PFSK-1 (cell line): ENCODE measurements around the gene SLC2A13.

ENCODE experiments used
- FOXP2 ChIP-seq: optimal IDR thresholded peaks from 2 replicates; pipeline ENCODE3; 2011; ENCODE audit warnings: borderline replicate concordance, control low read depth, inconsistent platforms; ENCODE audit not compliant: insufficient read depth; ENCODE audit errors: extremely low read length, extremely low read depth
- POLR2AphosphoS5 ChIP-seq: IDR thresholded peaks from 2 replicates; pipeline ENCODE4 v1.6.1; 2012; ENCODE audit warnings: low read depth, mild to moderate bottlenecking, control low read depth, low read length, moderate library complexity
- REST ChIP-seq, 2 experiments: IDR thresholded peaks; 2 replicates each; pipeline versions ENCODE4 v1.6.1 to v1.8.0; 2011 to 2012; ENCODE audit warnings: low read depth in 2 of 2, low read length in 2 of 2, control low read depth in 1 of 2, inconsistent platforms in 1 of 2, mild to moderate bottlenecking in 1 of 2, moderate library complexity in 1 of 2; ENCODE audit not compliant: insufficient read depth in 1 of 2
- SIN3A ChIP-seq: IDR thresholded peaks from 2 replicates; pipeline ENCODE4 v1.6.1; 2012; ENCODE audit warnings: mild to moderate bottlenecking, low read length, moderate library complexity, borderline replicate concordance; ENCODE audit not compliant: insufficient read depth
- TAF1 ChIP-seq: IDR thresholded peaks from 2 replicates; pipeline ENCODE4 v1.6.1; 2012; ENCODE audit warnings: low read length, control low read depth, borderline replicate concordance; ENCODE audit not compliant: insufficient read depth

DNA sequence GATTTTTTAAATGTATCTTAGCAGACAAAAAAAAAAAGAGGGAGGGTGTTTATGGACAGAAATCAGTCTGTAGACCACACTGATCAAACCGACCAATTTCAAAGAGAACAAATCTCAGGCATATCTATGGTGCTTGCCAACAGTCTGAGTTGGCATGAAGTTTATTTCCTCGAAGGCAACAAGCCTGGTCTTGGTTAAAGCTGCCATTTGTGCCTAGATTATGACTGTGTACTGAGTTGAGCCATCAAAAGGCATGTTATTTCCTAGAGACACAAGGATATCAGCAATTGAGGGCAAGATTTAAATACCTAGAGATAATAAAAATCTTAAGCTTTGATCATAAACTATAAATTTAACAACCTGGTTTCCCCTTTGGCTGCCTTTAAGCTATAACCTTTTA, 119.2 kb downstream of the SLC2A13 start:
- TF ChIP-seq POLR2AphosphoS5 (no peak), SIN3A (no peak), FOXP2 (no peak), TAF1 (no peak), REST (IDR thresholded peaks at IDR 0.05; ENCODE audit: insufficient read depth in 1 of 2, low read depth in 2 of 2, low read length in 2 of 2) (no peak)
